Liver (tissue), 9 donors: ENCODE measurements around the gene INPP4A. TPM values are rescaled to one million over a fixed set of nuclear protein-coding genes. Genes with fewer than 3 reads are reported as not detected.

Source experiments
- DNase-seq: peaks from one replicate; pipeline ENCODE4 v3.0.0-alpha.2; 2017; ENCODE audit warnings: low spot score
- H3K27ac ChIP-seq, 2 donors: one replicate each; pipeline ENCODE4 v1.7.0; 2013; ENCODE audit warnings: inconsistent platforms in 2 of 2, low read length in 2 of 2, control low read depth in 1 of 2, low read depth in 1 of 2, mild to moderate bottlenecking in 1 of 2
- H3K27me3 ChIP-seq, 4 donors: one replicate each; pipeline versions ENCODE4 v1.6.1 to v1.7.0; 2013; ENCODE audit warnings: low read length in 3 of 4, inconsistent platforms in 1 of 4, mild to moderate bottlenecking in 1 of 4, moderate library complexity in 1 of 4; ENCODE audit not compliant: control insufficient read depth in 4 of 4, insufficient read depth in 4 of 4
- H3K36me3 ChIP-seq, 4 donors: one replicate each; pipeline versions ENCODE4 v1.6.1 to v1.7.0; 2013; ENCODE audit warnings: low read length in 3 of 4, mild to moderate bottlenecking in 3 of 4, low read depth in 1 of 4, moderate library complexity in 1 of 4; ENCODE audit not compliant: control insufficient read depth in 4 of 4, insufficient read depth in 3 of 4
- H3K4me1 ChIP-seq, 4 donors: one replicate each; pipeline versions ENCODE4 v1.6.1 to v1.7.0; 2013; ENCODE audit warnings: low read length in 3 of 4, mild to moderate bottlenecking in 3 of 4, moderate library complexity in 1 of 4; ENCODE audit not compliant: control insufficient read depth in 4 of 4, insufficient read depth in 4 of 4
- H3K4me3 ChIP-seq, 3 donors: one replicate each; pipeline versions ENCODE4 v1.6.1 to v1.7.0; 2013; ENCODE audit warnings: low read length in 3 of 3, control low read depth in 1 of 3, low read depth in 1 of 3, mild to moderate bottlenecking in 1 of 3
- H3K9ac ChIP-seq, 2 donors: one replicate each; pipeline ENCODE4 v1.7.0; 2013; ENCODE audit warnings: low read length in 2 of 2, mild to moderate bottlenecking in 2 of 2, moderate library complexity in 2 of 2, control low read depth in 1 of 2, low read depth in 1 of 2
- H3K9me3 ChIP-seq, 4 donors: one replicate each; pipeline versions ENCODE4 v1.6.1 to v1.7.0; 2013; ENCODE audit warnings: low read length in 3 of 4; ENCODE audit not compliant: control insufficient read depth in 4 of 4
- FOXA1 ChIP-seq: IDR thresholded peaks from 2 replicates; pipeline ENCODE4 v1.6.1; 2016; ENCODE audit warnings: antibody characterized with exemption
- GABPA ChIP-seq, 2 donors: IDR thresholded peaks in 1 of 2; conservative IDR thresholded peaks in 1 of 2; 2 replicates each; pipeline ENCODE4 v1.6.1; 2016; ENCODE audit warnings: antibody characterized with exemption in 2 of 2, mild to moderate bottlenecking in 1 of 2, moderate library complexity in 1 of 2
- HNF4A ChIP-seq, 2 donors: conservative IDR thresholded peaks; 2 replicates each; pipeline ENCODE4 v1.6.1; 2016; ENCODE audit warnings: antibody characterized with exemption in 2 of 2, mild to moderate bottlenecking in 2 of 2
- HNF4G ChIP-seq: IDR thresholded peaks from 2 replicates; pipeline ENCODE4 v1.6.1; 2016; ENCODE audit warnings: antibody characterized with exemption
- JUND ChIP-seq, 2 donors: IDR thresholded peaks; 2 replicates each; pipeline ENCODE4 v1.6.1; 2016; ENCODE audit warnings: antibody characterized with exemption in 2 of 2
- NR2F2 ChIP-seq: IDR thresholded peaks from 2 replicates; pipeline ENCODE4 v1.6.1; 2016; ENCODE audit warnings: antibody characterized with exemption
- RAD21 ChIP-seq, 2 donors: IDR thresholded peaks; 2 replicates each; pipeline ENCODE4 v1.6.1; 2016; ENCODE audit warnings: antibody characterized with exemption in 2 of 2, mild to moderate bottlenecking in 2 of 2
- RXRA ChIP-seq, 2 donors: IDR thresholded peaks; 2 replicates each; pipeline ENCODE4 v1.6.1; 2017 to 2018; ENCODE audit warnings: antibody characterized with exemption in 2 of 2, mild to moderate bottlenecking in 1 of 2
- SP1 ChIP-seq: IDR thresholded peaks from 2 replicates; pipeline ENCODE4 v1.6.1; 2018; ENCODE audit warnings: antibody characterized with exemption, mild to moderate bottlenecking
- TAF1 ChIP-seq: conservative IDR thresholded peaks from 2 replicates; pipeline ENCODE4 v1.6.1; 2016; ENCODE audit warnings: antibody characterized with exemption, mild to moderate bottlenecking
- YY1 ChIP-seq: IDR thresholded peaks from 2 replicates; pipeline ENCODE4 v1.6.1; 2016; ENCODE audit warnings: antibody characterized with exemption, mild to moderate bottlenecking
- WGBS: extraction: QIAGEN DNeasy Blood & Tissue Kit; methylation state at CpG from one replicate; pipeline ENCODE4 v1.1.7; 2013; 5-methylcytosine and 5-hydroxymethylcytosine counted together
- polyA plus RNA-seq, 2 donors: library from polyadenylated mRNA; stranded (reverse) in 1 of 2; unstranded in 1 of 2; fragments of 200-250 nt in 1 of 2; fragments of >200 nt in 1 of 2; fragmentation: Nextera tagmentation in 1 of 2; extraction: Ambion mirVana in 1 of 2; gene quantifications; one replicate each; pipeline versions ENCODE4 v1.2.1 to v1.2.3, GENCODE V29; 2013 to 2015
- total RNA-seq, 2 donors: library from RNA; depleted of rRNA; stranded (reverse); fragments of >200 nt; gene quantifications; one replicate each; pipeline ENCODE4 v1.2.3, GENCODE V29; 2014
- TF ChIP-seq, protein P1 (sequence below): IDR thresholded peaks from 2 replicates; pipeline ENCODE4 v1.6.1; 2016; ENCODE audit warnings: antibody characterized with exemption
- TF ChIP-seq, protein P2 (sequence below): IDR thresholded peaks from 2 replicates; pipeline ENCODE4 v1.6.1; 2016; ENCODE audit warnings: antibody characterized with exemption, mild to moderate bottlenecking
- TF ChIP-seq, protein P3 (sequence below): IDR thresholded peaks from 2 replicates; pipeline ENCODE4 v1.6.1; 2016; ENCODE audit warnings: antibody characterized with exemption
- donor health status: healthy.
- donor health status: healthy.
- donor health status: healthy.
- donor health status: healthy.
- donor health status: healthy.

Gene INPP4A
- total and polyA plus RNA-seq, 4 donors: 2.9 to 14.9 (median 7.2) TPM

DNA sequence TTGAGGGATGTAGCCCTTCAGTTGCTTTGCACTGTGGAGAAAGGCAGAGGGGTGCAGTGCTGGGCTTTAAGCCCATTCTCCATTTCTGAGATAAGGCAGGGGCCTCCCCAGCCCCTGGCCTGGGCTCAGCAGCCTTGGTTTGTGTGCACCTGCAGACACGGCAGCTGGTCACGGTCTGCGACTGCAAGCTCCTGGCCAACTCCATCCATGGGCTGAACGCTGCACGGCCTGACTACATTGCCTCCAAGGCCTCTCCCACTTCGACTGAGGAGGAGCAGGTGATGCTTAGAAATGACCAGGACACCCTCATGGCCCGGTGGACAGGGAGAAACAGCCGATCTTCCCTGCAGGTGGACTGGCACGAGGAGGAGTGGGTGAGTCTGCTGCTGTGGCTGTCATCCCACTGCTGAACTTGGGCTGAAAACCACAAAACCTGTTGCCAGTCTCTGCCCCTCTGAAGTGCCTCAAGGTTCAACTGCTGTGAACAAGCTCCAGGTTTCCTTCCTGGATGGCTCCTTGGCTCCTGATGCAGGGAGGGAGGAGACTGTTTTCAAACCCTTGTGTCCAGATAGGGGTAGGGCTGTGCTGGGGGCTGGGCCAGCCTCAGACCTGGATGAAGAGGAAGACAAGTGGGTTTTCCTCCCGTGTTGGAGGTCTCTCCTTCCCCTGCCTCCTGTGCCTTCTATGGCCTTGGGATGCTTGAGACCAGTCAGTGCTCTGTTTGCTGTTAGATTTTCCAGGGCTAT lies 109.6 kb downstream of the INPP4A start:
- 96% methylated on average over 10 of the region's 10 CpGs for WGBS
- Histone ChIP-seq H3K4me1 (no peaks in the 10 kb centered on the region), H3K9ac (no peak overlapping the region), H3K36me3 (peaks cover 0 to 46% (median 18%) of the 10 kb centered on the region in 4 donors), H3K9me3 (no peaks in the 10 kb centered on the region), H3K27me3 (no peaks in the 10 kb centered on the region), H3K4me3 (no peak overlapping the region), H3K27ac (no peak overlapping the region)
- no peak for DNase-seq
- no peak for TF ChIP-seq HNF4G
- TF ChIP-seq, protein P1, sequence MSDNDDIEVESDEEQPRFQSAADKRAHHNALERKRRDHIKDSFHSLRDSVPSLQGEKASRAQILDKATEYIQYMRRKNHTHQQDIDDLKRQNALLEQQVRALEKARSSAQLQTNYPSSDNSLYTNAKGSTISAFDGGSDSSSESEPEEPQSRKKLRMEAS: no peak
- TF ChIP-seq, protein P2, sequence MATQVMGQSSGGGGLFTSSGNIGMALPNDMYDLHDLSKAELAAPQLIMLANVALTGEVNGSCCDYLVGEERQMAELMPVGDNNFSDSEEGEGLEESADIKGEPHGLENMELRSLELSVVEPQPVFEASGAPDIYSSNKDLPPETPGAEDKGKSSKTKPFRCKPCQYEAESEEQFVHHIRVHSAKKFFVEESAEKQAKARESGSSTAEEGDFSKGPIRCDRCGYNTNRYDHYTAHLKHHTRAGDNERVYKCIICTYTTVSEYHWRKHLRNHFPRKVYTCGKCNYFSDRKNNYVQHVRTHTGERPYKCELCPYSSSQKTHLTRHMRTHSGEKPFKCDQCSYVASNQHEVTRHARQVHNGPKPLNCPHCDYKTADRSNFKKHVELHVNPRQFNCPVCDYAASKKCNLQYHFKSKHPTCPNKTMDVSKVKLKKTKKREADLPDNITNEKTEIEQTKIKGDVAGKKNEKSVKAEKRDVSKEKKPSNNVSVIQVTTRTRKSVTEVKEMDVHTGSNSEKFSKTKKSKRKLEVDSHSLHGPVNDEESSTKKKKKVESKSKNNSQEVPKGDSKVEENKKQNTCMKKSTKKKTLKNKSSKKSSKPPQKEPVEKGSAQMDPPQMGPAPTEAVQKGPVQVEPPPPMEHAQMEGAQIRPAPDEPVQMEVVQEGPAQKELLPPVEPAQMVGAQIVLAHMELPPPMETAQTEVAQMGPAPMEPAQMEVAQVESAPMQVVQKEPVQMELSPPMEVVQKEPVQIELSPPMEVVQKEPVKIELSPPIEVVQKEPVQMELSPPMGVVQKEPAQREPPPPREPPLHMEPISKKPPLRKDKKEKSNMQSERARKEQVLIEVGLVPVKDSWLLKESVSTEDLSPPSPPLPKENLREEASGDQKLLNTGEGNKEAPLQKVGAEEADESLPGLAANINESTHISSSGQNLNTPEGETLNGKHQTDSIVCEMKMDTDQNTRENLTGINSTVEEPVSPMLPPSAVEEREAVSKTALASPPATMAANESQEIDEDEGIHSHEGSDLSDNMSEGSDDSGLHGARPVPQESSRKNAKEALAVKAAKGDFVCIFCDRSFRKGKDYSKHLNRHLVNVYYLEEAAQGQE: no peak
- TF ChIP-seq NR2F2: no peak
- TF ChIP-seq, protein P3, sequence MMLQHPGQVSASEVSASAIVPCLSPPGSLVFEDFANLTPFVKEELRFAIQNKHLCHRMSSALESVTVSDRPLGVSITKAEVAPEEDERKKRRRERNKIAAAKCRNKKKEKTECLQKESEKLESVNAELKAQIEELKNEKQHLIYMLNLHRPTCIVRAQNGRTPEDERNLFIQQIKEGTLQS: no peak

DNA sequence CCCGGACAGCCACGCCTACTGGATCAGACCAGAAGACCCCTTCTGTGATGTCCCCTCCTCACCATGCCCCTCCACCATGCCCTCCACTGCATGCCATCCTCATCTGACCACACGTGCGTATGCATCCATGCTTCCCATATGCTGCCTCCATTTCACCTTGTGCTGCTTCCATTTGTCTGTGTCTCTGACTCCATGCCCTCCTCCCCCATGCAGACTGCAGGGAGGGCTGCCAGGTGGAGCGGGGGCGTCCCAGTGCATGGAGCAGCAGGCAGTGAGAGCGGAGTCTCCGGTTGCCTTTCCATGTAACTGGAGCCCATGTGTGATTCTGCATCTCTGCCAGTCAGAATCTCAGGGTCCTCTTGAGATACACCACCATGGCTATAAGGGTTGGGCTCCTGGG lies 111.0 kb downstream of the INPP4A start:
- H3K36me3 ChIP-seq: peaks cover 0 to 49% (median 17%) of the 10 kb centered on the region in 4 donors
- 96% methylated on average over 8 of the region's 8 CpGs for WGBS

More for the DNA sequence above, 111.0 kb downstream of the INPP4A start:
- H3K9ac ChIP-seq: no peak overlapping the region
- H3K4me1 ChIP-seq: no peaks in the 10 kb centered on the region
- H3K27ac ChIP-seq: no peak overlapping the region
- no peak for DNase-seq
- no peaks in the 10 kb centered on the region for H3K9me3 ChIP-seq
- H3K4me3 ChIP-seq: no peak overlapping the region
- no peak for TF ChIP-seq GABPA (IDR thresholded peaks at IDR 0.05 in 1 of 2, conservative IDR thresholded peaks at IDR 0.05 in 1 of 2)
- TF ChIP-seq JUND (IDR thresholded peaks at IDR 0.05): no peak
- TF ChIP-seq YY1: no peak
- TF ChIP-seq SP1: no peak
- no peak for TF ChIP-seq TAF1
- TF ChIP-seq FOXA1: no peak
- no peak for TF ChIP-seq RAD21 (IDR thresholded peaks at IDR 0.05)
- TF ChIP-seq, protein P2: no peak
- TF ChIP-seq HNF4A (conservative IDR thresholded peaks at IDR 0.05): no peak
- no peak for TF ChIP-seq RXRA (IDR thresholded peaks at IDR 0.05)
- TF ChIP-seq, protein P3: no peak
- TF ChIP-seq HNF4G: no peak
- no peak for TF ChIP-seq NR2F2
- no peaks in the 10 kb centered on the region for H3K27me3 ChIP-seq
